ENCODE data around the gene BAK1. TPM values are rescaled to one million over a fixed set of nuclear protein-coding genes. Genes with fewer than 3 reads are reported as not detected.

BAK1 gene
- total and polyA plus RNA-seq, 12 donors: 12.6 to 37.6 (median 18.7) TPM

- H3K4me1 ChIP-seq: peaks cover 16 to 54% (median 37%) of the 10 kb centered on the region in 9 donors
- TF ChIP-seq CTCF (IDR thresholded peaks at IDR 0.05): no peak
- H3K36me3 ChIP-seq: no peaks in the 10 kb centered on the region
- ATAC-seq: peak; percentile 21 to 64 (median 44)
- H3K27ac ChIP-seq: peak overlapping the region in 9 of 10 donors; percentile 77 to 93 (median 88)
- H3K9me3 ChIP-seq: no peaks in the 10 kb centered on the region
- peak in 1 of 2 donors; percentile 45 for DNase-seq
- intact Hi-C loops (cut with DNase I): loop anchor here (1.0 to 10.0 kb wide), 18 partner anchors 33 to 565 kb away; partner anchors contain the start of genes ITPR3 (in 2 of the 10) and GRM4 (in 1 of the 10)
- no peak overlapping the region for H3K4me3 ChIP-seq
- 53 to 55% methylated on average over 4 of the region's 4 CpGs for WGBS, 2 donors
- peaks cover 0 to 11% (median 0%) of the 10 kb centered on the region in 7 donors for H3K27me3 ChIP-seq
These were observed 9.3 kb upstream of the BAK1 start for GRCh38 chr6:33589392-33589730.

- DNase-seq (no peak), ATAC-seq (no peak)
- Histone ChIP-seq H3K36me3 (no peaks in the 10 kb centered on the region), H3K27me3 (peaks cover 0 to 11% (median 0%) of the 10 kb centered on the region in 7 donors), H3K4me1 (peaks cover 16 to 54% (median 37%) of the 10 kb centered on the region in 9 donors), H3K9me3 (no peaks in the 10 kb centered on the region), H3K4me3 (no peak overlapping the region), H3K27ac (peak overlapping the region in 9 of 10 donors; percentile 77 to 93 (median 88))
- WGBS, 2 donors: 94 to 95% methylated on average over 4 of the region's 4 CpGs
- intact Hi-C loops (cut with DNase I): loop anchor here (1.0 to 10.0 kb wide), 18 partner anchors 33 to 566 kb away; partner anchors contain the start of genes ITPR3 (in 2 of the 10) and GRM4 (in 1 of the 10)
- no peak for TF ChIP-seq CTCF (IDR thresholded peaks at IDR 0.05)
These were observed 8.8 kb upstream of the BAK1 start for GRCh38 chr6:33588894-33589293.

GRCh38 chr6:33587529-33587928, 7.5 kb upstream of the BAK1 start:
- no peak overlapping the region for H3K4me3 ChIP-seq
- H3K4me1 ChIP-seq: peaks cover 16 to 47% (median 37%) of the 10 kb centered on the region in 9 donors
- intact Hi-C loops (cut with DNase I): loop anchor here (2.0 to 10.0 kb wide), 14 partner anchors 35 to 567 kb away; partner anchors contain the start of genes ITPR3 (in 2 of the 10) and GRM4 (in 1 of the 10)
- no peak for TF ChIP-seq CTCF (IDR thresholded peaks at IDR 0.05)
- 90 to 91% methylated on average over 8 of the region's 8 CpGs for WGBS, 2 donors
- H3K9me3 ChIP-seq: no peaks in the 10 kb centered on the region
- DNase-seq (no peak), ATAC-seq (no peak)
- H3K27me3 ChIP-seq: peaks cover 0 to under 1% (median 0%) of the 10 kb centered on the region in 7 donors
- H3K36me3 ChIP-seq: no peaks in the 10 kb centered on the region
- H3K27ac ChIP-seq: no peak overlapping the region

- DNase-seq (no peak), ATAC-seq (no peak)
- H3K27me3 ChIP-seq: no peaks in the 10 kb centered on the region
- TF ChIP-seq CTCF (IDR thresholded peaks at IDR 0.05): no peak
- H3K4me3 ChIP-seq: peak overlapping the region in 3 of 10 donors; percentile 8 to 23 (median 15)
- intact Hi-C loops (cut with DNase I): loop anchor here (2.0 to 10.0 kb wide), 14 partner anchors 36 to 569 kb away; partner anchors contain the start of genes ITPR3 (in 2 of the 10) and GRM4 (in 1 of the 10)
- H3K36me3 ChIP-seq: no peaks in the 10 kb centered on the region
- no peaks in the 10 kb centered on the region for H3K9me3 ChIP-seq
- H3K4me1 ChIP-seq: peaks cover 16 to 44% (median 35%) of the 10 kb centered on the region in 9 donors
- peak overlapping the region in 6 of 10 donors; percentile 2 to 58 (median 28) for H3K27ac ChIP-seq
- WGBS, 2 donors: 74 to 81% methylated on average over 9 of the region's 9 CpGs
These were observed 6.1 kb upstream of the BAK1 start for GRCh38 chr6:33586108-33586640.

All from heart right ventricle (tissue), 16 donors.